Body of pancreas (tissue), 4 donors: Measurements from ENCODE around the gene GRID2.

Source experiments
- CTCF ChIP-seq, 7 experiments: fragments of 450-650 bp in 4 of 7; fragments of 200-600 bp in 3 of 7; sonication (generic) in 3 of 7; IDR thresholded peaks; one replicate each; pipeline ENCODE4 v1.5.1; 2016 to 2019; ENCODE audit warnings: antibody characterized with exemption in 7 of 7
- POLR2A ChIP-seq, 3 donors: fragments of 450-650 bp; IDR thresholded peaks; one replicate each; pipeline ENCODE4 v1.6.1; 2016; ENCODE audit warnings: antibody characterized with exemption in 3 of 3, mild to moderate bottlenecking in 2 of 3

GRCh38 chr4:93635943-93636342 is 1332.2 kb downstream of the GRID2 start:
- TF ChIP-seq CTCF (IDR thresholded peaks at IDR 0.05) (no peak), POLR2A (IDR thresholded peaks at IDR 0.05) (no peak)
